GM04504 (cell line): ENCODE data around the gene DMPK.
"Not testable (repeated sequence)": the region's sequence is repeated elsewhere in the genome, so short reads cannot be mapped to it uniquely, and the experiment has no call there.

Source experiments
- DNase-seq: peaks from one replicate; pipeline ENCODE4 v3.0.0-alpha.2; 2012; ENCODE audit warnings: low read depth

The DMPK gene

DNA sequence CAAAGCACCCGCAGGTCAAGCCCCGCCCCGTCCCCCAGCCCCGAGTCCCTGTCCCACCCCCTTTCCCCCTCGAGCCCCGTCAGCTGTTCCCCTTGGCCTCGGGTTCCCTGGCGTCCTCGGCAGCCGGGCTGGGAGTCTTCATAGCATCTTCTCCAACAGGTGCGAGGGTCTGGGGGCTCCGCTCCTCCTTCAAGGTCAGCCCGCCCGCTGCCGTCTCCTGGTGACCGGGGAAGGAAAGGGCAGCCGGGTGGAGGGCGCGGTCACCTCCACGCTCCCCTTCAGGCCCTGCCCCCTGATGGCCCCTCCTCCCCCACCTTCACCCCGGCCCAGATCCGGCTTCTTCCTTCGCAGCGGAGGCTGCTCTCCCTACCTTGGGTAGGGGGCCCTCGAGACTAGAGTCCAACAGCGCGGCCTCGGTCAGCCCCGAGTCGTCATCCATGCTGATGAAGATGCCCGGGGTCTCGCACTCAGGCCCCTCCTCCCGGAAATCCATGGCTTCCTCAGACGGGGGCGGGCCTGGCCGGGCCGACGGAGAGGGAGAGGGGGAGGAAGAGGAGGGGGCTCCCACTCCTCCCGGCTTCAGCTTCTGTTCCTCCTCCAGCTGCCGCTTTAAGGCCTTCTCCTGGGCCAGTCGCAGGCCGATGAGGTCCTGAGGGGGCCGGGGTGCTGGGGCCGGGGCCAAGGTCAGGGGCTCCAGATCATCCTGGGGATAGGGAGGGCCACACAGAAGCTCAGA, 33.4 kb upstream of the DMPK start:
- no peak for DNase-seq

DNA sequence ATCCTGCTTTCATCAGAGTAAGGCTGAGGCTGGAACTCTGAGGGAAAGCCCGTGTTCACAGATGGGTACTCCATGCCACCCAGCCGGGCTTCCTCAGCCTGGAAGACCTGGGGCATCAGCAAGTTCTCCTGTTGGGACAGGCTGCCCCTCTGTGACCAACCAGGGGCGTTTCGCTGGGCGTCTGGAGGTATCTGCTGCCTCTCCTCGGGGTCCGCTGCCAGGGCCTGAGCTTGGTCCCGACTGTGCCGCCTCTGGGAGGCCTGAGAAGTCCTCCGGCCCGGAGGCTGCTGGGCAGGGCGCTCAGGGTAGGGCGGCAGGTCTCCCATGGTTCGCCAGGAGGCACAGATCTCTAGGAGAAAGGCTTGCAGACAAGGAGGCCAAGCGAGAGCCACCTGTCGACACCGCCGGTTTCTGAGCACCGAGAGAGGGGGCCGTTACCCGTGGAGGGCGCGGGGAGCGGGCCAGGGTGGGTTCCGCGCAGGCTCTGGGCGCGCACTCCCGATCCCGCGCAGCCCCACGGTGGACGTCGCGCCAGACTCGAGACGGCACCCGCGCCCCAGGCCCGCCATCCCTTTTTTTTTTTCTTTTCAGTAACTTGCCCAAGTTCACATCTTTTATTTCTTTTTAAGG, 32.7 kb upstream of the DMPK start, which contains the start of gene RSPH6A:
Gene RSPH6A (minus strand): TSS at position 458 of the 630 bp plus-strand sequence. CDS start 132 bp downstream, at position 326.
- no peak for DNase-seq

DNA sequence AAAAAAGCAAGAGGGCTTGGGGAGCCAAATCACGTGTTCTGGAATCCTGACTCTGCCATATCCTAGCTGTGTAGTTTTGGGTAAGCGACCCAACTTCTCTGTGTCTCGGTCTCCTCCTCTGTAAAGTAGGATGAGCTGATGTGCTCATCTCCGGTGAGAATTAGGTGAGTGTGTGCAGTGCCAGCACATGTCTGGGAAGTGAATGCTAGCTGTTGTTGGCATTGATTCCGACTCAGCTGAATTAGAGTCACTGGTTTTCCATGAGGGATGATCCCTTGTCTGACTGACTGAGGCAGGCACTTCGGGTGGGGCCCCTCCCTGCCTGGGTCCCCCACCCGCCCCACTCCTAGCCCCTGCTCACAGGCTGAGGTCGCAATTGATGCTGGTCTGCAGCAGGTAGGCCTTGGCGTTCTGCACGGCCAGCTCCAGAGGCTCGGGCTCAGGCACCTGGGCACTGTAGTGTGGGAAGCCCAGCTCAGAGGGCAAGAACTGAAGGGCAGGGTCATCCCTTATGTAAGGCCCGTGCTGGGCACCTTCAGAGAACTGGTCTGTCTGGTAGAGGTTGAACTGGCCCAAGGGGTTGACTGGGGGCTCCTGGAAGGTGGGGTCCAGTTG, 32.0 kb upstream of the DMPK start:
- DNase-seq: no peak

DNA sequence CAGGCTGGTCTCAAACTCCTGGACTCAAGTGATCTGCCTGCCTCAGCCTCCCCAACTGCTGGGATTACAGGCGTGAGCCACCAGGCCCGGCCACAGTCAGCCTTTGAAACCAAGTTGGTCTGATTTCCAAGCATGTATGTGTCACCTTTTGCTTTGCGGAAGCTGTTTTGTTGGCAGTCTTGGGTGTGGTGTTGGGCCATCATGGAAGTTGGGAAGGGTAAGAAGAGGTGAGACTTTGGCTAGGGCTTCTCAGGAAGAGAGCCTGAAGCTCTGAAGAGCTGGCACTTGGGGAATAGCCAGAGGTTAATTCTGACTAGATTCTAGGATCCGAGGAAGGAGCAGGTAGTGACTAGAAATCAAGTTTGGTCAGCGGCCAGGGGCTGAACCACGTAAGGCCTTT, 30.0 kb upstream of the DMPK start:
- no peak for DNase-seq

DNA sequence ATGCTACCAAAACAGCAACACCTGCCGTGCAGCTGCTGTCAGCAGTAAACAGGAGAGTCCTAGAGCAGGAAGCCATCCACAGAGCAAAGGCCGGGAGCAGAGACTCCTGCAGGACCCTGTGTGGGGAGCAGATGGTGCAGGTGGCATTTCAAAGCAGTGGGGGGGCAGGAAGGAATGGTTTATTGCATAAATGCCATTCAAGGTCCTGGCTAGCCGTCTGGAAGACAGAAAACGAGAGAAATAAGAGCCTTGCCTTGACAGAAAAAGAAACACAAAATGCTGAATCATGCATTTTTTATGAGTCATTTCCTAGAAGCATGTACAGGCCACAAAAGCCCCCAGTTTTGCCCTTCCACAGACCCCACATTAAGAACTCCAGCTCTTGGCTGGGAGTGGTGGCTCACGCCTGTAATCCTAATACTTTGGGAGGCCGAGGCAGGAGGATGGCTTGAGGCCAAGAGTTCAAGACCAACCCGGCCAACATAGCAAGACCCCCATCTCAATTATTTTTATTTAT, 27.4 kb upstream of the DMPK start:
- DNase-seq: peak; percentile 28

DNA sequence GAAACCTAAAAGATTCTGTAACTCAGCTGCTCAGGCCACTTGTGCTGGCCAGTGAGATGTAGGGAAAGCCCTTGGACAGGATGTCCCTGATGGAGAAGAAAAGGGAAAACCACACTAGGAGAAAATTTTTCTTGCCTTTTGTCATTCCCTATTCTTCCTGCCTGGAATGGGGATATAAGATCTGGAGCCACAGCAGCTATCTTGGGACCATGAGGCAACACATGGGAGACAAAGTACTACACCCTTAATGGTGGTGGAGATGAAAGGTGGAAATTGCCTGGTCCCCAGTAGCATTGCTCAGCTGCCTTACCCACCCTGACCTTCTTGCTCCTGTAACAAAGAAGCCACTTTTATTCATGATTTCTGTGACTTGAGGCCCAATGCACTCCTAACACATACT, 23.4 kb upstream of the DMPK start:
- DNase-seq: no peak

DNA sequence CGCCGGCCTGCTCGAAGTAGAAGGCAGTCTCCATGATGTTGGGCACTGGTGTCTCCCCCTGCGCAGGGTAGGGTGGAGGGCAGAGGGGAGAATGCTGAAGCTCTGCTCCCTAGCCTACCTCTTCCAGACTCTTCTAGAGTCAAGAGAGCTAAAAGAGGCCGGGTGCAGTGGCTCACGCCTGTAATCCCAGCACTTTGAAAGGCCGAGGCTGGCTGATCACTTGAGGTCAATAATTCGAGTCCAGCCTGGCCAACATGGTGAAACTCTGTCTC, 22.6 kb upstream of the DMPK start:
- DNase-seq: no peak

DNA sequence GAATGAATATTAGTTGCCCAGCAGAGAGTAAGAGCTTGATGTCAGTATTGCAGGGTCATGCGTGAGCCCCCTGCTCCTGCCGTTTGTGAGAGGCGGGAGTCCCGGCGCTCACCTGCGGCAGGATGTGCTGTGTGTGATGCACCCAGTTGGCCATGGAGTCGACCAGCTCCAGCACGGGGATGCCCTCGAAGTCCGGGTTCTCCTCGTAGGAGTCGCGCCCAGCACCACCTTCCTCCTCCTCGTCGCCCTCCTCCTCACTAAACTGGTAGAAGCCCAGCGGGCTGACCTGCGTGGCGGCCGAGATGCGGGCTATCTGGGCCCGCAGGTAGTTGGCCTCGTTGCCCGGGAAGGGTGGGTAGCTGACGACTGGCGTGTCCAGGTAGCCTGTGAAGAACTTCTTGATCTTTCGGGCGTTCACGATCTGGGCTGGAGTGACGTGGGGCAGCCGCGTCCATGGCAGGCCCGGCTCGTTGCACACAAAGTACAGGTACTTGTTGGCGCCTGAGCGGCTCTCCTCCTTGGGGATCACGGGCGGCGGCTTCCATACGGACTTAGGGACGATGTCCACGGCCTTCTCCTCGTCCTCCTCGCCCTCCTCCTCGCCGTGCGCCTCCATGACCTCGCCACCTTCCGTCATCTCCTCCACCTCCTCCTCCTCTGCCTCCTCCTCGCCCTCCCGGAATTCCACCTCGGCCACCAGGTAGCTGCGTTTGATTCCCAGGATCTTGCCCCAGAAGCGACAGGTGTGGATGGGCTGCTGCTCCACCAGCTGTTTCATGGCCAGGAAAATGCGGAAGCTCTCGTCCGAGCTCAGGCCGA, 22.1 kb upstream of the DMPK start:
- no peak for DNase-seq

DNA sequence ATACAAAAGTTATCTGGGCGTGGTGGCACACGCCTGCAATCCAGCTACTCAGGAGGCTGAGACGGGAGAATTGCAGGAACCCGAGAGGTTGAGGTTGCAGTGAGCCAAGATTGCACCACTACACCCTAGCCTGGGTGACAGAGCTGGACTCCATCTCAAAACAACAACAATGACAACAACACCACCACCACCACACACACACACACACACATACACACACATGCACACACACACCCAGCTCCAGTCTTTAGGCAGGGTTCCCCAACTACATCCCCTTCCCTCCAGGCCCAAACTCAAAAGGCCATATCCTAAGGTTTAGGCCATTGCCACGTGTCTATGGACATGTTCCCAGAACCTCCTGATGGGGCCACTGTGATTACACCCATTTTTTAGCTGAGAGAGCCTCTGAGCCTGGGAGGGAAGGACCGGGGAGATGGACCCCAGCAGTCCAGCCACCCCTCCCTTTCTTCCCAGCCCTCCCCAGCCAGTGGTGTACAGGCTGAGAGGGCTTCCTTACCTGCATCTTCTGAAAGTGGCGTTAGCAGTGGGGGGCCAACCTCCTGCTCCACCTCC, 19.4 kb upstream of the DMPK start:
- no peak for DNase-seq

DNA sequence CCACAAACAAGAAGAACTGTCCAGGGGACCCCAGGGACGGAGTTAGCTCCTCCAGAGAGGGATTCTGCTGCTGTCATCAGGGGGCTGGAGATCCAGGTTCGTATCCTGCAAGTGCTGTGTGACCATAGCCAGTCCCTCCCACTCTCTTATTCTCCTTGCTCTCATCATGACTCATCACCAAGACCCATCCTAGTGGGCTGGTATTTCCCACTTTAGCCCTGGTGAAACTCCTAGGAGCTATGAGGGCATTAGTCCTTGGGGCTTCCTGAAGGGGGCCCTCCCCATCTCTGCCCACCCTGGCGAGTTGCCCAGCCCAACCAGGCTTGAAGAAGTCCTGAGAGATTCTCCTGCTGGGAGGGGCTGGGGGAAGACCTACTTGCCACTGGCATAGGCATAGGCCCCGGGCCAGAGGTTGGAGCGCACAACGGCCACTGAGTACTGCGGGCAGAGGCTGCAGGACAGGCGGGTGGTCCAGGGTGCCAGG, 17.8 kb upstream of the DMPK start:
- DNase-seq: no peak

DNA sequence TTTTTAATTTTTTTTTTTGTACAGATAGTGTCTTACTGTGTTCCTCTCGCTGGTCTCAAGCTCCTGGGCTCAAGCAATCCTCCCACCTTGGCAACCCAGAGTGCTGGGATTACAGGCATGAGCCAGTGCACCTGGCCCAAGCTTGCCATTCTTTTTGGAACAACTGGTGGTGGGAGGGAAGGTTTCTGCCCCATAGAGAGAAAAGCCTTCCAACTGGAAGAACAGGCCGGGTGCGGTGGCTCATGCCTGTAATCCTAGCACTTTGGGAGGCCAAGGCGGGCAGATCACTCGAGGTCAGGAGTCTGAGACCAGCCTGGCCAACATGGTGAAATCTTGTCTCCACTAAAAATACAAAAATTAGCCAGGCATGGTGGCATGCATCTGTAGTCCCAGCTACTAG, 17.3 kb upstream of the DMPK start:
- not testable (repeated sequence) for DNase-seq

DNA sequence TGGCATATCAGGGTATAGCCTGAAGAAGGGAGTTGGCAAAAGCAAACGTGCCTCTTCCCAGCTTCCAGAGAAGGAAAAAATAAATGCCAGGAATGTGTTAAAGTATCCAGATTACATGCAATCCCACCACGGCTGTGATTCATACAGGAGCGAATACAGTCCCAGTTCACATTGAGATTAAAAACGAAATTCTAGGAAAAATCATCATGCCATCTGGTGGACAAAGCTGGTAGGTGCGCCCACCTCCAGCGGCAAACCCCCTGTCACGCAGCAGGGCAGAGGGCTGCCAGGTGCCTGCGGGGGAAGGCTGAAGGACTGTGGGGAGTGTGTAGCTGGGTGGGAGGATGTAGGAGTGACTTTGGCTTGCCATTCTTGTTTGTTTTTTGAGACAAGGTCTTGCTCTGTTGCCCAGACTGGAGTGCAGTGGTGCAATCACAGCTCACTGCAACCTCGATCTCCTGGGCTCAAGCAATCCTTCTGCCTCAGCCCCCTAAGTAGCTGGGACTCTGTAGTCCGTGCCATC, 16.8 kb upstream of the DMPK start:
- peak; percentile 67 for DNase-seq

DNA sequence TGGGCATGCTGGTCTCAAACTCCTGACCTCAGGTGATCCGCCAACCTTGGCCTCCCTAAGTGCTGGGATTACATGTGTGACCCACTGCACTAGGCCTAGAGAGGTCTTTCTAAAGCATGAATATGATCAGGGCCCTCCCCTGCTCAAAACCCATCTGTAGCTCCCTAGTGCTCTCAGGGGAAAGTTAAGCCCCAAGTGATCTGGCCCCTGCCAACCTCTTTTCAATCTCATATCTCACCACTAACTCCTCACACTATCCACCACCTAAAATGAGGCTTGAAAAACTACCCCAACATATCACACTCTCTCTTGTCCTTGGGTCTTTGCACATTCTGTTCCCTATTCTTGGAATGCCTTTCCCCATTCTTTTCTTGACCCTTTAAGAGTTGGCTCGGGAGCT, 12.3 kb upstream of the DMPK start:
- no peak for DNase-seq

DNA sequence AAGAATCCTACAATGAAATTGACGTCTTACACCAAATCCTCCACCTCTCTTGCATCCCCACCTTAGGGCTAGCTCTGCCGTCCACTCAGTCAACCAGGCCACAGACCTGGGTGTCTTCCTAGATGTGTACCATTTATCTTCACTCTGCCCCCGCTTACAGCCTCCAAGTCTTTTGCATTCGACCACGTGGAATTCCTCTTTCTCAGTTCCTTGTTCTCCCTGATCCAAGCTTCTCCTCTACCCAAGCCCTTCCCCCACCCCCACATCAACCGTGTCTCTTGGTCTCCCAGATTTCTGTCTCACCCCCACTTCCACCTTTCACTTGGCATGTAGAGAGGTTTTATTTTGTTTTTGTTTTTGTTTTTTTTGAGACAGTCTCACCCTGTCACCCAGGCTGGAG, 11.6 kb upstream of the DMPK start:
- no peak for DNase-seq

DNA sequence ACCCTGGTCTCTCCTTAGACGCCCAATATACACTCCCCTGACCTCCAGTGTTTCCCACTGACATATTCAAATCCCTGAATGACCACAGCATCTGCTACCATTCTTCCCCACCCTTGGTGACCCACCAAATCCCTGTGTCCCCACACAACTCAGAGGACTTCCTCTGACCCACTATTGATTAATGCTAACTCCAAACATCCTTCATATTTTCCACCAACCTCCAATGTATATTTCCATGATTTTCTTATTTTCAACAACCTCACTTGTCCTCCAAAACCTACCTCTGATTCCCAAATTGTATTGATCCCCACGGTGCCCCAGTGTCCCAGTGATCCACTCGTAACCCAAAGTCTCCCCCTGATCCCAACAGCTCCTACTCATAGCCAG, 10.9 kb upstream of the DMPK start:
- no peak for DNase-seq

DNA sequence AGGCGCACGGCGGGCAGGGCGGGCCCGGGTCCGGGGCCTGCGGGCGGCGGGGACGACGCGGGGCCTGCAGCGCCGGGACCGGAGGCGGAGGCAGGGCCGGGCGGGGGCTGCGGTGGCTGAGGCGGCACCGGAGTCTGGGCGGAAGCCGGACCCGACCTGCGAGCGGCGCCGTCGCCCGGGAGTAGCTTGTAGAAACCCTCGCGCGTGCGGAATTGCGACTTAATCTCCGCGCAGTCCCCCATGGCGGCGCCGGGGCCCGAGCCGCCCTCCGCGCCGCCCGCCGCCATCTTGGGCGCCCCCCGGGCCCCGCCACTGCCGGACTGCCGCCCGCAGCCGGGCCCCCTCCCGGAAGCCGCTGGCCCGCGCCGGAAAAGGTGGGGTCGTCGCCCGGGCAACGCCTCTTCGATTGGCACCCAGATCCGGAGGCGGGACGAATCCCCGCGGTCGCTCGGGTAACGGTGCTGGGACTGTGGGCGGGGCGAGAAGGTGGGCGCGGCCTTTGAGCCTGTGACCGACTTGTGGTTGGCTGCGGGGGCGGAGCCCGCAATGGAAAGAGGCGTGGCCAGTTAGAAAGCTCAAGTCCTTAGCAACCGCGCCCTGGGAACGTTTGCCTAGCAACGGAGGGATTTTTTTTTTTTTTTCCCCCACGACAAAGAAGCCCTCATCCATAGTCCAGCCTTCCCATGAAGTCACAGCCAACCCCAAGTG, 10.3 kb upstream of the DMPK start, which contains the start of gene DMWD:
Gene DMWD (minus strand): TSS at position 376 of the 708 bp plus-strand sequence. CDS start 89 bp downstream, at position 287.
- DNase-seq: peak; percentile 97

DNA sequence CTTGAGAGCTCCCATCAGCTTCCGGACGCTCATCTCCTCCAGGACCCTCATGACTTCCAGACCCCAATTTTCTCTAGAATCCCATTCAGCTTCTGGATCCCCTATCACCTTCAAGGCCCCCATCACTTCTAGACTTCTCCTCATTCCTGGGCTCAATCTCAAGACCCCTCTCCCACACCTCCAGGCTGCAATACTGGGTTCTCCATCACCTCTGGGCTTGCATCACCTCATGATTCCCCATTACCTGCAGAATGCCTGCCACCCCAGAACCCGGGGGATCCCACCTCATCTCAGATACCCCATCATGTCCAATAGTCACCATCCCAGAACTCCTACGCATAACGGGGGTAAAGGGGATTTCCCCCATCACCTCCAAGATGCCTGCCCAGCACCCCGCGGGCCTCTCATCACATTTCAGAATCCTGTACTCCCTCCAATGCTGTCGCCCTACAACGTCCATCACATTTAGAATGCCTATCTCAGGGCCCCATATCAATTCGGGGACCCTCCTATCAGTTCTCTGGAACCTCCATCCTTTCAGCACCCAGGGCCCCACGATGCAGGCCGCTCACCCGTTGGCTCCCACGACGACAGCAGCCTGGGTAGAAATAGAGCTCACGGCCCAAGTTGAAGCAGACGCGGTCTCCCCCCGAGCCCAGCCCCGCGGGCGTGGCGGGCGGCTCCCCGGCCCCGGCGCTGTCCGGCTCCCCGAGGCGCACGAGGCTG, 9.6 kb upstream of the DMPK start:
- DNase-seq: no peak

DNA sequence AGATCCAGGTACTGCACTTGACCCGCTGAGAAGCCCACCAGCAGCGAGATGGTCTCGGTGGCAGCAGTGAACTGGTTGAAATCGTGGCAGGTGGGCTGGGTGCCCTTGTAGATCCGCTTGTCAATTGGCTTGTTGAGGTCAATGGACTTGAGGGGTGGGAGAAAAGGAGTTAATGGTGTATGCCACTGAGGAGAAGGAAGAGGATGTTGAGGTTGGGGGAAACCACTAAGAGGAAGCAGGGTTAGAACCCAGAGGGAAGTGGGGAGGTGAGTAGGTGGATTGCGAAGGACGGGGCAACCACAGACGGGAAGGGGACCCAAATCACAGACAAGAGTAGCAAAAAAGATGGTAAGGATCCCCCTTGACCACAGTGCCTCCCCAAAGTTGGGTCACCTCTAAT, 8.7 kb upstream of the DMPK start:
- DNase-seq: no peak

DNA sequence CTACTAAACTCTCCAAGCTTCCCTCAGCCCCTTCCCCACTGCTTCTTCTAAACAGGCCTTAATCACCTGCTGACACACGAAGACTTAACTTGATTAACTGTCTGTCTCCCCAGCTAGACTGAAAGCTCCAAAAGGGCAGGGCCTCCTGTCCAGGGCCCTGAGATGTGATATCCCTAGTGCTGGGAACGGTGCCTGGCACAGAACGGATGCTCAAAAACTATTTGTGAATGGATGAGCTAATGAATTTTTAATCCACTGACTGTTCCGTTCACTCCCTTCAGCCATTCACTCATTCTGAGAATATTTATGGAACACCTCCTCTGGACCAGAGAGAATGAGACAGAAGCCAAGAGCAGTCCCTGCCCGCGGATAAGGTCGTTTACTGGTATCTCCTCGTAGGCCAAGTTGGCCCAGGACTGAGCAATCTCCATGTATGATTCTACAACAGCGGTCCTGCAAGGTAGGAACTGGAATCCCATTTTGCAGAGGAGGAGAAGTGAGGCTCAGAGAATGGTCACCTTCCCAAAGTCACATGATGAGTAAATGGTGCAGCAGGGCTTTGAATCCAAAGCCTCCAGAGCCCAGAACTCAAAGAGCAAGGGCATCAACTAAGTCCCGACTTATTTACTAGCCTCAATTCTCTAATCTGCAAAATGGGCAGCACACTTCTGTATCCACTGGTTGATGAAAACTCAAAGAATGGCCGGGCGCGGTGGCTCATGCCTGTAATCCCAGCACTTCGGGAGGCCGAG, 6.9 kb upstream of the DMPK start:
- DNase-seq: no peak

DNA sequence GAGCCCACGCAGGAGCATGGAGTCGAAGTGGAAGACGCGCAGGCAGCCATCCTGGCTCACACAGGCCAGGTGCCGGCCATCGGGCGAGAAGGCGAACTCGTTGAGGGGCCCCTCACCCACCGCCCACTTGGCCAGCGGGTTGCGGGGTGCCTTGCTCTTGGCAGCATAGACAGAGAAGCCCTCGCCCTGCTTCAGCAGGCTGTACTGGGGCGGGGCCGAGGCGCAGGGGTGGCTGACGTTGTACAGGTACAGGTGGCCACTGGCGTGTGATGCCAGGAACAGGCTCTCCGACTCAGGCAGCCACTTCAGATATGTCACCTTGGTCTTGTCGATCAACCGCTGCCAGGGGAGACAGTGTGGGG, 4.2 kb upstream of the DMPK start:
- DNase-seq: no peak
